SIG-M5 (cell line): ENCODE data around the gene ANKRD13A.
"Not testable (repeated sequence)": the region's sequence is repeated elsewhere in the genome, so short reads cannot be mapped to it uniquely, and the experiment has no call there.

Source experiments
- DNase-seq: peaks from one replicate; lab custom pipeline; 2025; lab: John Stamatoyannopoulos, UW

ANKRD13A gene

DNA sequence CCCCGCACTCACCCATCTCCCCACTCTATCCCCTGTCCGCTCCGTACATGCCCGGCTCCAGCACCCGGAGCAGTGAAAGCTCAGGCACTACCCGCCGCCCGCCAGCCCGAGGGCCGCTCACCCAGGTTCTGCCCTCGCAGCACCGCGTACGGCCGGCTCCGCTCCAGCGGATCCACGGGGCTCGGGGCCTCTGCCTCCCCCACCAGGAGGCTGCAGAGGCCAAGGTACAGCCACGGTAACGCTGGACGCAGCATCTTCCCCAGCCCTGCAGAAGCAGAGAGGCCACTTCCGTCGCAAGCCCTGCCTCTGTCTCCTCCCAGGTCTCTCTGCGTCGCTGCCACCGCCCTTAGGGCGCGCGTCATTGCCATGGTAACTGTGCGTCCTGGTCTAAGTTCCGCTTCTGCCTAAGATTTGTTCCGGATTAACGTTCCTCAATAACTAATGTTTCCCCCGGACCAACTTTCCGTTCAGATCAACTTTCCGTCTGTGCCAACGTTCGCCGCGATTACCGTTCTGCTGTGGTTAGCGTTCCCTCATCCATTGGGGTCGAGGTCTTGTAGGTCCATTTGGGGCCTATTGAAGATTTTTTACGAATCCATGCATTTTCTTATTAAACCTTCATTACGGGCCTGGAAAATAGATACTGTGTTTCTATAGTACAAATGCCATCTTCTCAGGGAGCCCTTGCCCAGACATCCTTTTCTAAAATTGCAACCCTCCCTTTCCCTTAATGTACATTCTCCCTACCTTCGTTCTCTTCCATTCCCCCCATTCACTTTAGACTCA, 49.2 kb downstream of the ANKRD13A start, which contains the start of gene C12orf76:
C12orf76 (minus strand) TSS at position 281 of the 786 bp plus-strand sequence; CDS start at position 254, 27 bp downstream.
- DNase-seq, result peak; percentile 84

GRCh38 chr12:110049034-110049433, 49.8 kb downstream of the ANKRD13A start:
- DNase-seq, result not testable (repeated sequence)

DNA sequence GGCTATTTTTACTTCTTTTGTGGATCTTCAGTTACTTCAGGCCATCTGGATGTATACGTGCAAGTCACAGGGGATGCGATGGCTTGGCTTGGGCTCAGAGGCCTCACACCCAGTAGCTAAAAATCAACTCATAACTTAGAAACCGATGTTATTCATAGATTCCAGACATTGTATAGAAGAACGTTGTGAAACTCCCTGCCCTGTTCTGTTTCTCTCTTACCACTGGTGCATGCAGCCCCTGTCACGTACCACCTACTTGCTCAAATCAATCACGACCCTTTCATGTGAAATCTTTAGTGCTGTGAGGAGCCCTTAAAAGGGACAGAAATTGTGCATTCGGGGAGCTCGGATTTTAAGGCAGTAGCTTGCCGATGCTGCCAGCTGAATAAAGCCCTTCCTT, 50.4 kb downstream of the ANKRD13A start:
- not testable (repeated sequence) for DNase-seq

- DNase-seq, result no peak
Measured at GRCh38 chr12:110050927-110051326, 51.7 kb downstream of the ANKRD13A start.

GRCh38 chr12:110055375-110056352, 56.4 kb downstream of the ANKRD13A start:
- not testable (repeated sequence) for DNase-seq

GRCh38 chr12:110056643-110057042, 57.4 kb downstream of the ANKRD13A start:
- DNase-seq, result not testable (repeated sequence)

DNA sequence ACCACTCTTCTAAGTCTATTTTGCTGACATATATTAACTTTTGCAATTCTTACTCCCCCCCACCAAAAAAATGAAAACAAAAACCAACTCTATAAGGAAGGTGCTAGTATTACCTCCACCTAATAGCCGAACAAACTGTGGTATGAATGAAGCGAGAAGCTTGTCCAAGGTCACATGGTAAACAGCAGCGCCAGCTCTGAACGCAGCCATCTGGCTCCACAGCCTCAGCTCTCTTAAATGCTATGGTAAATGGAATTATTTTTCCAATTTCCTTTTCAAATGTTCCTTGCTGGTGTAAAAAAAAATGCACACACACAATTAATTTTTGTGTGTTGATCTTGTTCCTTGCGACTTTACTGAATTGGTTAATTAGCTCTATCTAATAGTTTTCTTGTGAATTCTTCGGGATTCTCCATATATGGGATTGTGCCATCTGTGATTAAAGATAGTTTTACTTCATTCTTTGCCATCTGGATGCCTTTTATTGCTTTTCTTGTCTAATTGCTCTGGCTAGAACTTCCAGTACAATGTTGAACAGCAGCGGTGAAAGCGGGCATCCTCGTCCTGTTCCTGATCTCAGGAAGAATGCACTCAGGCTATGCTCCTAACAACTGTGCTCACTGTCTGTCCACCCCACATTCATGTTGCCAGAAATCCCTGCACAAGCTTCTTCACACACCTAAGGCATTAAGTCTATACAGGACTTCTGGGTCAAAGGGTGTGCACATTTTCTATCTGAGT, 59.8 kb downstream of the ANKRD13A start:
- DNase-seq, result no peak

GRCh38 chr12:110059651-110060000, 60.4 kb downstream of the ANKRD13A start:
- no peak for DNase-seq

DNA sequence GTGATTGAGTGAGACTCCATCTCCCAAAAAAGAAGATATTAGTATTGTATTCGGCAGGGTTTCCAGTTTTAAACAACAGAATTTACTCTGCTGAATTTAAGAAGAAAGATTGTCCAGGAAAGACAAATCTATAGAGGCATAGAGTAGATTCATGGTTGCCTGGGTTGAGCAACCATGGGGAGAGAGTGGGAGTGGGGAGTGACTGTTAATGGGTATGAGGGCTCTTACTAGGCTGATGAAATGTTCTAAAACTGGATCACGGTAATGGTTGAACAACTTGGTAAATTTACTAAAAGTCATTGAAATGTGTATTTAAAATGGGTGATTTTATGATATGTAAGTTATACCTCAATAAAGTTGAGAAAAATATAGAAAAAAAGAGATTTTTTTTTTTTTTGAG, 63.0 kb downstream of the ANKRD13A start:
- DNase-seq, result no peak

- DNase-seq, result no peak
Measured at GRCh38 chr12:110065540-110065939, 66.3 kb downstream of the ANKRD13A start.

DNA sequence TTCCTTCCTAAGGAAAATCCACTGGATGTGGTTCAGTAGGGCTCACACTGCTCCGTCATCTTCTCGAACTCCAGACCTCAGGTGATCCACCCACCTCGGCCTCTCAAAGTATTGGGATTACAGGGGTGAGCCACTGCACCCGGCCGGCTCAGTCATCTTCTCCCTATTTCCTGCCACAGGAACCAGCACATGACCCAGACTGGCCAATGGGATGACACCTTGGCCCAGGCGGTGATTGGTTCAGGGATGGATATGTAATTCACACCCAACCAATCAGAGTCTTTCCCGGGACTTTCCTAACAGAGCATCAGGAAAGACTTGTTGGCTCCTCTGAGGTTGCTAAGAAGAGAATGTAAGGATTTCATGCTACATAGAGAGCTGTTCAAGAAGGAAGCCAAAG, 68.3 kb downstream of the ANKRD13A start:
- no peak for DNase-seq

GRCh38 chr12:110068115-110068514, 68.9 kb downstream of the ANKRD13A start:
- not testable (repeated sequence) for DNase-seq

DNA sequence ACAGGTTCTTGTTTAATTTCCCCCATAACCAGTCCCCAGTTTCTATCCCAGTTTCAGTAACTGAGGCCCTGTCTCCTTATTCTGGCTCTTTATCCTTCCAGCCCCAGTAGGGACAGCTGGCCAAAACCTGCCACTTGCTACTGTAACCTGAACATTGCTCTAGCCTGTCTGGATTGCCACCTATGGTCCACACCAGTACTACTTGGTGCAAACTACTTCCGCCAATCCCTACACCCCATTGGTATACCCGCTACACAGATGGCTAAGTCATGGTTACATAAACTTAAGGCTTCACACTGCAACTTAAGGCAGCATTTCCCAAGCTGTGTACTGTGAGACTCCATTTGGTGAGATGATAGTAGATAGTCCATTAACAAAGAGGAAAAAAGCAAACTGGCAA, 69.4 kb downstream of the ANKRD13A start:
- DNase-seq, result no peak

DNA sequence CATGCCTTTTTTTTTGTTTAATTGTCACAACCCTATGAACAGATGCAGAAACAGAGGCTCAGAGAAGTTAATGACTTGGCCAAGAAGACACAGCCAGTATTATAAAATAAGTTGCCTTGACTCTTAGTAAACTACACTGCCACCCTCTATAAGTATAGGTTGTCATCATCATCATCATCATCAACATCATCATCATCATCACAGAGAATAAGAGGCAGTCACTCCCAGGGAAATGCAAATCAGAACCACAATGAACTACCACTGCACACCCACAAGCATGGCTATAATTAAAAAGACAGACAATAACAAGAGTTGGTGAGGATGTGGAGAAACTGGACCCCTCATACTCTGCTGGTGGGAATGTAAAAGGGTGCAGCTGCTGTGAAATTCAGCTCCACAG, 72.3 kb downstream of the ANKRD13A start:
- no peak for DNase-seq

- no peak for DNase-seq
Measured at GRCh38 chr12:110071967-110072366, 72.7 kb downstream of the ANKRD13A start.

DNA sequence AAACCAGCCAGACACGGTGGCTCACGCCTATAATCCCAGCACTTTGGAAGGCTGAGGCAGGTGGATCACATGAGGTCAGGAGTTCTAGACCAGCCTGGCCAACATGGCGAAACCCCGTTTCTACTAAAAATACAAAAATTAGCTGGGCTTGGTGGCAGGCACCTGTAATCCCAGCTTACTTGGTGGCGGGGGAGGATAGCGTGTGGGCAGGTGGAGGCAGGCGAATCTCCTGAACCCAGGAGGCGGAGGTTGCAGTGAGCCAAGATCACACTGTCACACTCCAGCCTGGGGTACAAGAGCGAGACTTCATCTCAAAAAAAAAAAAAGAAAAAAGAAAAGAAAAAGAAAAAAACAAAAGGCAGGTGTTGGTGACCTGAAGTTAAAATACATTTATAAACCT, 73.4 kb downstream of the ANKRD13A start:
- not testable (repeated sequence) for DNase-seq

DNA sequence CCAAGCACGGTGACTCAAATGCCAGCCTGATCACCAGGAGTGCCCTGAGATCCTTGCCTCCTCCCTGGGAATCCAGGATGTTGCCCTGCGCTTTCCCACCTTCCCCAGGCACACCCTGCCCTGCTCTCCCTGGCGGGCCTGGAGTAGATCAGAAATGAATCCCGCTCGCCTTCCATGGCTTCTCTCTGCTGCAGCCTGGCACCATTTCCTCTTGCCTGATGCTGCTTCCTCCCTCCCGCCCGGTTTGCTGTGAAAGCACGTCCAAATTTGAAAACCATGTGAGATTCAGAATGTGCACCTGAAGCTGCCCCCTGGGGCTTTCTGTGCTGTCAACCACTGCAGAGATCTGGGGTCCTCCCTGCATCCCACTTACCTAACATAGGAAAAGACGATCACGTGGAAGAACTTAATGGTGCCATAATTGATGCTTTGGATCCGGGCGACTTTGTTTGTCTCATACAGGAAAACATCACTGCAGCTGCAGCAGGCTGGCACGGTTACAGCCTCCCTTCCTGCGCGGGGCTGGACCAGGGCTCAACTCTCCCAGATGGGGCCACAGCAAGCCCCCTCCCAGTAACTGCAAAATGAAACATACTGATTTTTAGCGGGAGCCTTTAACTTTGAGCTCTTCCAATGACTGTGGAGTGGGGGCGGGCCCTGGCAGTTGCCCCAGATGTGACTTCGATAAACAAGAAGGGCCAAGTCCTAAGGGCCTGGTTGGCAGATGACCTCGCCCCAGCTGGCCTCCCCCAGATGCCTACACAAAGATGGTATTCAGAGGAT, 74.0 kb downstream of the ANKRD13A start:
- no peak for DNase-seq

GRCh38 chr12:110074089-110074488, 74.9 kb downstream of the ANKRD13A start:
- no peak for DNase-seq

DNA sequence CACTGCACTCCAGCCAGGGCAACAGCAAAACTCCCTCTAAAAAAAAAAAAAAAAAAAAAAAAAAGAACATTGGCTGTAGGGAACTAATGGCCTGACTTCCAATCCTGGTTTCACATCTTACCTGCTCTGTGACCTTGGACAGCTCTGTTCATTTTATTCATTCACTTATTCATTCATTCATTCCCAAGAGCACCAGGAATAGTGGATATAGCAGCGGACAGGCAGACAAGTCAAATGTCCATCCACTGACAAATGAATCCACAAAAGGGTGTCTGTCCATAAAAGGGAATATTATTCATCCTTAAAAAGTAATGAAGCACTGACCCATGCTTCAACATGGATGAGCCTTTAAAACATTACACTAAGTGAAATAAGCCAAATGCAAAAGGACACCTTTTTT, 76.7 kb downstream of the ANKRD13A start:
- no peak for DNase-seq

- DNase-seq, result no peak
Measured at GRCh38 chr12:110077800-110078199, 78.6 kb downstream of the ANKRD13A start.
